CD4-positive, alpha-beta T cell treated with Interleukin-12 subunit alpha and Interleukin-12 subunit beta, for 1 hour (primary cell): ENCODE measurements around the gene ALCAM.
"Not testable (repeated sequence)": the region's sequence is repeated elsewhere in the genome, so short reads cannot be mapped to it uniquely, and the experiment has no call there.

Source experiments
- DNase-seq: peaks from one replicate; pipeline ENCODE4 v3.0.0-alpha.2; 2020

ALCAM gene

DNA sequence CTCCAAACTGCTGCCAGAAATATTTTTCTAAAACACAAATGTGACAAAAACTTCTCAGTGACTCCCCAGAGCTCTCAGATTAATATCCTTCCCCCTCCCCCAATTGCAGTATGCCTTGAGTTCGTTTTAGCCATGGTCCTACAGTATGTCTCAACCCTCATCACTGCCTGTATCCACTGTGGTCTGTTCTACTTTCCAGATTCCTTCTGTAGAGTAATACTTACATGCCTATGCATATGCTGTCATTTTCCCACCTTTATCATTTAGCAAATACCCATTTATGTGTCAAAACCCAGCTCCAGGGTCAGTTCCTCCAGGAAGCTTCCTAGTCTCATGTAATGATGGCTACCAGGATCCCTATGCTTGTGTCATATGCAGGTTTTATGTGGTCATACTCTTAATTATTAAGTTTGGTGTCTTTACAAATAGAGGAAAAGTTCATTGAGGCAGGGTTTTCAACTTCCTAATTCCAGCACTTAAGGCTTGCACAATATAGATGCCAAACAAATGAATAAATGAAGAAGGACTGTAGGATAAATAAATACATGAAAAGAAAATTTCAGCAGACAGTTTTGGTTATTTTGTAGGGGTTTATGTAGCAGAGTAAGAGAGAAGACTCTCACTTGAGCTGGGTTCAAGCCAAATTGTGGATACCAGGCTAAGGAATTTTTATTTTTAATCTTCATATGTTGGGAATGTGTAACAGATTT lies 170.8 kb downstream of the ALCAM start:
- no peak for DNase-seq

GRCh38 chr3:105538483-105538882 lies 171.8 kb downstream of the ALCAM start:
- no peak for DNase-seq

DNA sequence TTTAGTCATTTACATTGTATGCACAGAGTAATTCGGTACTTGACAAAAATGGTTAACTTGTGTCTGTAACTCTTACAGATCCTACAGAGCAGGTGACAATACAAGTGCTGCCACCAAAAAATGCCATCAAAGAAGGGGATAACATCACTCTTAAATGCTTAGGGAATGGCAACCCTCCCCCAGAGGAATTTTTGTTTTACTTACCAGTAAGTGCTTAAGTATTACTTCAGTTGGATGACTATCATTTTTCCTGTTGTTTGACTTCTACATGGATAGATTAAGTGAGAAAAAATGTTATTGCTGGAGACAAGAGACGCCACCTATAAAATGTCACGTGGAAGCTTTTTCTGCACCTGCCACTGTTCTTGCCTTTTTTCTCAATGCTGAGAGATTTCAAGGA lies 173.2 kb downstream of the ALCAM start:
- no peak for DNase-seq

DNA sequence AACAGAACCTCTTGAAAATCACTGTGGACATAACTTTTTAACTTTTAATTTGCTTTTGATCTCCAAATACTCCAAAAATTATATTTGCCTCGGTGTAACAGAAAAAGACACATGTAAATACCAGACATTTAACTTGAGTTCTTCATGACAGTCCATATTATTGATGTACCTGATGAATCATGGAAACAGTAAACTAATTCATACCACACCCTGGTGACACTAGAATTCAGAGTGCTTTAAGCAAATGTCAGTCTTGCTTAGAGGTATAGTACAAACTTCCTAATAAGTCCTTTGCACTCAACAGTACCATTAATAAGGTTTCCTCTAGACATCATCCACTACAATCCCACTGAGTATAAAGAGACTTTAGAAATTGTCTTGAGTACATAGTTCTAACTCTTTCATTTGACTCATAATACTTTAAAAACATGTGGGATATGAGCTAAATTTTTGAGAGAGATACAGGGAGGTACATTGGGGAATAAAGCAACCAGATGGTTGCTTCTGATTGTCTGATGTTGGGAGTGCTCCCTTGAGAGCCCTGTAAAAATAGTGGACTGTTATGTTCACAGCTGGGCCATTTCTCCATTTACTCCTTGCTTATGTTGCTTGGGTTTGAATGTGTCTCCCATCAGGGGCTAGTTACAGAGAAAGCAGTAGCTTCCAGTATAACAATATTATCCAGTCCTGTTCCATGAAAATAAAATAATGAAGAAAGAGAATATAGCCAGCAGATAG lies 175.7 kb downstream of the ALCAM start:
- no peak for DNase-seq

DNA sequence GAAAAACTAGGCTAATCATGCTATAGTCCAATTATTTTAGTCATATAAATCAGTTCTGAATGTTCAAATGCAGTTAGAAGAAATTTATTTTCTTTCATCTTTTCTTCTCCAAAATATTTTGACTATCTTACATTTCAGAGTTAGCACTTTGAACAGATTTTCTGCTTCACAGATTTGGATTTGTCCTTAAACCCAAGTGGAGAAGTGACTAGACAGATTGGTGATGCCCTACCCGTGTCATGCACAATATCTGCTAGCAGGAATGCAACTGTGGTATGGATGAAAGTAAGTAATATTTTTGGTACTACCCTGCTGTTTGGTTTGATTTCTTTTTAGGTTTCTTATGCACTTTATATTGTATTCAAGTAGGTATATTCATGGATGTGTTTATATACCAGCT lies 178.3 kb downstream of the ALCAM start:
- no peak for DNase-seq

GRCh38 chr3:105553851-105554250 lies 187.1 kb downstream of the ALCAM start:
- no peak for DNase-seq

DNA sequence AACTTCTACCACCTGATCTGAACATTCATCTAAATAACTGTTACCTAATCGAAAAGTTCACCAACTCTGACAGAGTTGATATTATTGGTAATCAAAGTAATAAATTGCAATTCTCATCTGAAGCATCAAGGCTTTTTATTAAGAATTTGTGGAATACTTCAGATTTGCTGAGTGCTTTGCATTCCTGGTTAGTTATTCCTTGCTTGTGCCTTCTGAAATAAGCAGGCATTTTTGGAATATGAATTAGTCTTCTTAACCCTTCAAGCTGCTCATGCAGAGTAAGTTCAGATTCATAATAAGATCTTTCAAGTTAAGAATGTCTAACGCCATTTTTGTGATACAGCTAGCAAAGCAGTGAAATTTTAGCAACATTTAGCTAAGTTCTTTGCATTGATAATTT lies 188.5 kb downstream of the ALCAM start:
- DNase-seq: no peak

DNA sequence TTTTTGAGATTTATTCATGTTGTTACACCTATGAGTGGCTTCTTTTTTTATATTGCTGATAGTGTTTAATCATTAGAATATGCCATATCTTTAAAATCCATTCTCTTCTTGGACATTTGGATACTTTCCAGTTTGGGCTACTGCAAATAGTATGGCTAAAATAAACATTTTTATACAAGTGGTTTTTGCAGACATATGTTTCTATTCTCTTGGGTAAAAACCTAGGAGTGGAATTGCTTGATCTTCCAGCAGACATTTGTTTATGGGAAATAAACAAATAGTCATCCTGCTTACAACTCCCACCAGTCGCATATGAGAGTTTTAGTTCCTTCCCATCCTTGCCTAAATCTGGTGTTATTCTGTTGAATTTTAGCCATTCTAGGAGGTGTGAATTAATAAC lies 193.1 kb downstream of the ALCAM start:
- no peak for DNase-seq

DNA sequence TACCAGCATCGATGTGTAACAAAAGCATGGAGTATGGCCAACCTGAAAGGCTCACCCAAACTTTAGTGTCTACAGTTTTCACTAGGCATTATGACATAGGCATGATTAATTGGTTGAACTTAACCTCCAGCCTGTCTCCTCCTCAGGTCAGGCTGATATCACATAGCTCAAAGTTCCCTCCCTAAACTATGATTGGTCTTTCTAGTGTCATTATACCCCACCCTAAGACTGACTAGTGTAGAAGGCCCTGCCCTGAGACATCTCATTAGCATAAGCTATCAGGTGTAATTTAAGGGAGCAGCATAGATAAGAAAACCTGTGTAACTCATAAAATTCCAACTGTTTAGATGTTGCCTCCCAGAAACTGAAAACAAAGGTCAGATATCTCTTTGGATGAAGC lies 195.2 kb downstream of the ALCAM start:
- DNase-seq: no peak

DNA sequence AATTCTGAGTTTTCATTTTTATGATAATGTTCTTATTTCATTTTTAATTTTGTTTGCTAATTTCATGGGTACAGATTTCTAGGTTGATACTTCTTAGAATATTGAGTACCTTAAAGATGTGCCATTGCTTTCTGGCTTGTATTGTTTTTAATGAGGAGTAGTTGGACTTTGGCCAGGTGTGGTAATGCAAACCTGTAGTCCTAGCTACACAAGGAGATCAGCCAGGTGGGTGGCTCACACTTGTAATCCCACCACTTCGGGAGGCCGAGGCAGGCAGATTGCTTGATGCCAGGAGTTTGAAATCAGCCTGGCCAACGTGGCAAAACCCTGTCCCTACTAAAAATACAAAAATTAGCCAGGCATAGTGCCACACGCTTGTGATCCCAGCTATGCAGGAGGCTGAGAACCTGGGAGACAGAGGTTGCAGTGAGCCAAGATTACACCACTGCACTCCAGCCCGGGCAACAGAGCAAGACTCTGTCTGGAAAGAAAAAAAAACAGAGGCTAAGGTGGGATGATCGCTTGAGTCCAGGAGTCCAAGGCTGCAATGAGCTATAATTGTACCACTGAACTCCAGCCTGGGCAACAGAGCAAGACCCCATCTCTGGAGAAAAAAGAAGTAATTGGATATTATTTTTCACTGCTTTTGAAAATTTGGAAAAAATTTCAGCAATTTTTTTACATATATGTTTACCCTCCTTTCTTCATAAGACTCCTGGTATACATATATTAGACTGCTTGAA lies 198.0 kb downstream of the ALCAM start:
- DNase-seq: no peak

- DNase-seq: no peak
Observed at GRCh38 chr3:105571005-105571404, 204.3 kb downstream of the ALCAM start.

GRCh38 chr3:105572501-105572900 lies 205.8 kb downstream of the ALCAM start:
- no peak for DNase-seq

GRCh38 chr3:105579439-105579838 lies 212.7 kb downstream of the ALCAM start:
- no peak for DNase-seq

GRCh38 chr3:105580296-105580965 lies 213.7 kb downstream of the ALCAM start:
- no peak for DNase-seq

GRCh38 chr3:105582015-105582414 lies 215.3 kb downstream of the ALCAM start:
- DNase-seq: no peak

DNA sequence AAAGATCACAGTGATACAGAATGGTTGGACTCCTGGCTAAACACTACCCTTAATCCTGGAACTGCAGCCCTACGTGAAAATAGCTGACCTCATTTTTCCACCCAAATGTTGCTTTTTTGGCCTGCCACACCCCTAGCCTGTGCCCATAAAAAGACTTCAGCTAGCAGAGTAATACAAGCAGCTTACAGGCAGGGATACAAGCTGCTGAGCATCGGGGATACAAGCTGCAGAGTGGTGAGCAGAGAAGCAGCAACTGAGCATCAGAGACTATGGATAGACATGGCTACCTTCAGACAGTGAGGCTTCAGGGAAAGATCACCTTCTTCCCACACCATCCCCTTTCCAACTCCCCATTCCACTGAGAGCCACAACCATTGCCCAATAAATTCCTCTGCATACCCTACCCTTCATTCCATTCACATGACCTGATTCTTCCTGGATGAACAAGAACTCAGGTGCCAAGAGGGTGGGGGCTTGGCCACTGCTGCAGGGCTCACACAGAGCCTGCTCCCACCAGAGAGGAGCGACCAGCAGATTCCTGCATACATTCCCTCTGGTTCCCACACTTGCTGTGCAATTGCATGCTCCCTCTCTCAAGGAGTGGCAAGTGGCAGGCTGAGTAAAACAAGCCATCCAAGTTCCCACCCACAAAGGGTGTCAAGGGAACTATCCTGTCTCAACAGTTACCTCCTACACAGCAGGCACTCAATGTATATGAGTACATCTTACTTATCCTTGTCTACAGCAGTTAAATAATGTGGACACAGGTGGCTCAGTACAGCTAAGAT lies 217.5 kb downstream of the ALCAM start:
- no peak for DNase-seq

DNA sequence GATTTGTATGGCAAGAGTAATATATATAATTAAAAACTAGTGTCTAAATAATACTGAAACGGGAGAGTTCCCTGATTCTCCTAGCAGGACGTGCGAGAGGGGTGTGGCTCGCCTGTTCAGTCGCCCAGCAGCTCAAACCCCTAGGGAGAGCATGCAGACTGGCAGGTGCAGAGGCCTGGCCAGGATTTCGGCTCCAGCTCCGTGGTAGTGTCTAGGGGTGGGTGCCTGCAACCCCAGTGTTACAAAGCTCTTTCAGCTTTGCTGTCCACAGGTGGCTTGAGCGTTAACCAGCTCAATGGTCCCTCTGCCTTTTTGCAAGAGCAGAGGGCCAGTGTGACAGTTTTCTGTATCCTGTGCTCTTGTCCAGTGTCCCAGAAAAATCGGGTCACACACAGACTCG lies 226.6 kb downstream of the ALCAM start:
- no peak for DNase-seq

DNA sequence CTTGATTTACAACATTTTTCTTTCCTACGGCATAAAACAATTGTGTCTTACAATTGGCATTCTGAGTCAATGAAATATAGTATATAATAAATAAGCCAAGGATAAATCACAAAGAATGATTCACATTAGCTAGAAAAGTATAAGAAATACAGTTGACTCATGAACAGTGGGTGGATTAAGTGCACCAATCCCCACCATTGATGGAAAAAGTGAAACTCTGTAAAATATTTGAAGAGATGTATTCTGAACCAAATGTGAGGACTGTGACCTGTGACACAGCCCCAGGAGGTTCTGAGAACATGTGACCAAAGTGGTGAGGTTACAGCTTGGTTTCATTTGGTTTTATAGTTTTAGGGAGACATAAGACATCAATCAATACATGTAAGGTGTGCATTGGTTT lies 227.5 kb downstream of the ALCAM start:
- DNase-seq: no peak

DNA sequence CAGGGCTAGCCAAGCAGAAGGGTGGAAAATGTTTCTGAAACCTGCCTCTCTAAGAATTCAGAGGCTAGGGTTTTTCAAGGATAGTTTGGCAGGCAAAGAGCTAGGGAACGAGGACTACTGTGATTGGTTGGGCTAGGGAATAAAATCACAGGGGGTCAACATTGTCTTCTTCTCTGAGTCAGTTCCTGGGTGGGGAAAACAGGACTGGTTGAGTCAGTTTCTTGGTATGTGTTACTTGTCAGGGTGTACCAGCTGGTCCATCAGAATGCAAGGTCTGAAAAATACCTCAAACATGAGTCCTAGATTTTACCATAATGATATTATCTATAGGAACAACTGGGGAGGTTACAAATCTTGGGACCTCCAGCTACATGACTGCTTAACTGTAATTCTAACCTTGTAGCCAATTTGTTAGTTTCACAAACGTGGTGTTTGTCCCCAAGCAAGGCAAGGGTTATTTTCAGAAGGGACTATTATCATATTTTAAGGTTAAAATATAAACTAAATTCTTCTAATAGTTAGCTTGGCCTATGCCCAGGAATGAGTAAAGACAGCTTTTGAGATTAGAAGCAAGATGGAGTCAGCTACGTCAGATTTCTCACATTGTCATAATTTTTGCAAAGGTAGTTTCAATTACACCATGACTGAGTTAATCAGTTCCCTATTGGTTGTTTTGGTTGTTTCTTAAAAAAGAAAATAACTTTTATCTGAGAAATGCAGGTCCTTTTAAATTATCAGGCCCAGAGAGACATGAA lies 231.5 kb downstream of the ALCAM start:
- no peak for DNase-seq

GRCh38 chr3:105599350-105599749 lies 232.6 kb downstream of the ALCAM start:
- DNase-seq: no peak

DNA sequence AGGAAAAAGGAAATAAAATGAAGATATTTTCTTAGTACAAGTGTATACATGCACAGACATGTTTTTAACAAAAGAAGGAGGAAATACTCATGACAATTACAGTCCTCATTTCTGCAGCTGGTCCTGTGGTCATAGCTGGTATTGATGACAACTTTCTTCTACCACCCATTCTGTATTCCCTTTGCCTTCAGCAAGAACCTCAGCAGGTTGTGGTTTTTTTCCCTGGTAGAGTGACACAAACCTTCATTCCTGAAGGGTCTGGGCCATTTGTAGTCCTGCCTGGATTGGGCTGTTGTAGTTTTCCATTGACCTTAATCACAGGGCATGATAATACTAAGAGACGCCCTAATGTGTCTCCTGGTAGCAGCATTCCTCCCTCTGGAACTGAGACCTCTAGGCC lies 235.0 kb downstream of the ALCAM start:
- not testable (repeated sequence) for DNase-seq

GRCh38 chr3:105602286-105602685 lies 235.6 kb downstream of the ALCAM start:
- not testable (repeated sequence) for DNase-seq
